Cardiac ventricle fibroblast (primary cell): Measurements from ENCODE around the gene MYO3A. TPM values are rescaled to one million over a fixed set of nuclear protein-coding genes. Genes with fewer than 3 reads are reported as not detected.

Source experiments
- total RNA-seq: library from RNA; depleted of rRNA; stranded (reverse); fragments of >200 nt; gene quantifications from 2 replicates; pipeline ENCODE4 v1.2.3, GENCODE V29; 2015

The MYO3A gene, protein sequence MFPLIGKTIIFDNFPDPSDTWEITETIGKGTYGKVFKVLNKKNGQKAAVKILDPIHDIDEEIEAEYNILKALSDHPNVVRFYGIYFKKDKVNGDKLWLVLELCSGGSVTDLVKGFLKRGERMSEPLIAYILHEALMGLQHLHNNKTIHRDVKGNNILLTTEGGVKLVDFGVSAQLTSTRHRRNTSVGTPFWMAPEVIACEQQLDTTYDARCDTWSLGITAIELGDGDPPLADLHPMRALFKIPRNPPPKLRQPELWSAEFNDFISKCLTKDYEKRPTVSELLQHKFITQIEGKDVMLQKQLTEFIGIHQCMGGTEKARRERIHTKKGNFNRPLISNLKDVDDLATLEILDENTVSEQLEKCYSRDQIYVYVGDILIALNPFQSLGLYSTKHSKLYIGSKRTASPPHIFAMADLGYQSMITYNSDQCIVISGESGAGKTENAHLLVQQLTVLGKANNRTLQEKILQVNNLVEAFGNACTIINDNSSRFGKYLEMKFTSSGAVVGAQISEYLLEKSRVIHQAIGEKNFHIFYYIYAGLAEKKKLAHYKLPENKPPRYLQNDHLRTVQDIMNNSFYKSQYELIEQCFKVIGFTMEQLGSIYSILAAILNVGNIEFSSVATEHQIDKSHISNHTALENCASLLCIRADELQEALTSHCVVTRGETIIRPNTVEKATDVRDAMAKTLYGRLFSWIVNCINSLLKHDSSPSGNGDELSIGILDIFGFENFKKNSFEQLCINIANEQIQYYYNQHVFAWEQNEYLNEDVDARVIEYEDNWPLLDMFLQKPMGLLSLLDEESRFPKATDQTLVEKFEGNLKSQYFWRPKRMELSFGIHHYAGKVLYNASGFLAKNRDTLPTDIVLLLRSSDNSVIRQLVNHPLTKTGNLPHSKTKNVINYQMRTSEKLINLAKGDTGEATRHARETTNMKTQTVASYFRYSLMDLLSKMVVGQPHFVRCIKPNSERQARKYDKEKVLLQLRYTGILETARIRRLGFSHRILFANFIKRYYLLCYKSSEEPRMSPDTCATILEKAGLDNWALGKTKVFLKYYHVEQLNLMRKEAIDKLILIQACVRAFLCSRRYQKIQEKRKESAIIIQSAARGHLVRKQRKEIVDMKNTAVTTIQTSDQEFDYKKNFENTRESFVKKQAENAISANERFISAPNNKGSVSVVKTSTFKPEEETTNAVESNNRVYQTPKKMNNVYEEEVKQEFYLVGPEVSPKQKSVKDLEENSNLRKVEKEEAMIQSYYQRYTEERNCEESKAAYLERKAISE (N-terminal part only)
- total RNA-seq: not detected in 2 replicates

GRCh38 chr10:25933653-25934608 is at the start of gene MYO3A:
MYO3A (plus strand) TSS chr10:25934229; CDS start chr10:25952111, 17,882 bp downstream.

DNA sequence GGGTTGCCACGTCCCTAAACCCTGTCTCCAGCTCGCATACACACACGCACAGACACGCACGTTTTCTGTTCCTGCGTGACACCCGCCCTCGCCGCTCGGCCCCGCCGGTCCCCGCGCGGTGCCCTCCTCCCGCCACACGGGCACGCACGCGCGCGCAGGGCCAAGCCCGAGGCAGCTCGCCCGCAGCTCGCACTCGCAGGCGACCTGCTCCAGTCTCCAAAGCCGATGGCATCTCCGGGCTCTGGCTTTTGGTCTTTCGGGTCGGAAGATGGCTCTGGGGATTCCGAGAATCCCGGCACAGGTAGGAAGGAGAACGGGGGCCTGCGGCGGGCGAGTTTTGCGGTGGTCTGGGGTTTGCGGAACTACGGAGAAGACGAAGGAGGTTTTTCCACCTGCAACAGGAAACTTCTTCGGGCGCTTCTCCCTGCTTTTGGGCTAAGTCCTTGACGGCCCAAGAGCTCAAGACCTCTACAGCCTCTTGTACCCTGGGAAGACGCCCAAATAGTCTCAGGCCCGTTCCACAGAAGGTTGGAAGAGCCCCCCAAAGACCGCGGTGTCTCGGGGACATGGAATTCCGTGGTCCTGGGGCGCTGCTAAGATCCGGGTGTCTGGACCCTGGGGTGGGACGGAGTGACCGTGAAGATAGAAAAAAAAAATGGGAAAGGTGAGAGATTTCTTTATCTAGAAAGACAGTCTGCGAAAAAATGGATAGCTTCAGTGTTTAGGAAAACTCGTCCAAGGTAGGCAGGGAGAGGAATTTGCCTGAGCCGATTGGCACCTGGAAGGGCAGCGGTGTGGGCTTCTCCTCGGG is 282.8 kb downstream of the MYO3A start, which contains the start of gene GAD2:
Gene GAD2, plus strand, starts transcription at position 190 of the 811 bp plus-strand sequence. Its CDS starts 36 bp downstream, at position 226.

